ES-I3 (cell line): ENCODE results near the gene C1QTNF12.
"Not testable (repeated sequence)": the region's sequence is repeated elsewhere in the genome, so short reads cannot be mapped to it uniquely, and the experiment has no call there.

Experiments used
- H3K36me3 ChIP-seq: 2 replicates; pipeline ENCODE4 v1.6.1; 2013; ENCODE audit warnings: mild to moderate bottlenecking, low read length, control low read depth, moderate library complexity; ENCODE audit not compliant: insufficient read depth
- H3K4me1 ChIP-seq: 2 replicates; pipeline ENCODE4 v1.6.1; 2013; ENCODE audit warnings: mild to moderate bottlenecking, control low read depth, low read length; ENCODE audit not compliant: insufficient read depth
- H3K9ac ChIP-seq: 2 replicates; pipeline ENCODE4 v1.6.1; 2013; ENCODE audit warnings: low read depth, mild to moderate bottlenecking, low read length, moderate library complexity
- H3K9me3 ChIP-seq: 2 replicates; pipeline ENCODE4 v1.6.1; 2013; ENCODE audit warnings: mild to moderate bottlenecking, low read length, moderate library complexity; ENCODE audit not compliant: control insufficient read depth, insufficient read depth

C1QTNF12 gene

GRCh38 chr1:1197551-1198422 is 48.7 kb downstream of the C1QTNF12 start:
- Histone ChIP-seq H3K36me3 (no peaks in the 10 kb centered on the region), H3K9ac (no peak overlapping the region), H3K9me3 (no peaks in the 10 kb centered on the region), H3K4me1 (no peaks in the 10 kb centered on the region)

GRCh38 chr1:1197188-1197500 is 49.4 kb downstream of the C1QTNF12 start:
- H3K9ac ChIP-seq: no peak overlapping the region
- no peaks in the 10 kb centered on the region for H3K4me1 ChIP-seq
- no peaks in the 10 kb centered on the region for H3K36me3 ChIP-seq
- no peaks in the 10 kb centered on the region for H3K9me3 ChIP-seq

GRCh38 chr1:1196431-1197187 is 49.9 kb downstream of the C1QTNF12 start:
- no peak overlapping the region for H3K9ac ChIP-seq
- no peaks in the 10 kb centered on the region for H3K9me3 ChIP-seq
- no peaks in the 10 kb centered on the region for H3K36me3 ChIP-seq
- H3K4me1 ChIP-seq: no peaks in the 10 kb centered on the region

- not testable (repeated sequence) for H3K9me3 ChIP-seq, H3K36me3 ChIP-seq, H3K4me1 ChIP-seq
These were observed 50.8 kb downstream of the C1QTNF12 start for GRCh38 chr1:1195726-1196125.

GRCh38 chr1:1194723-1195122 is 51.8 kb downstream of the C1QTNF12 start:
- H3K9me3 ChIP-seq: peaks cover 3% of the 10 kb centered on the region
- H3K4me1 ChIP-seq: no peaks in the 10 kb centered on the region
- H3K36me3 ChIP-seq: no peaks in the 10 kb centered on the region
- H3K9ac ChIP-seq: no peak overlapping the region

More at GRCh38 chr1:1195726-1196125, 50.8 kb downstream of the C1QTNF12 start:
- H3K9ac ChIP-seq: not testable (repeated sequence)
